Measurements from ENCODE around the gene MKRN1.
"Not testable (repeated sequence)": the region's sequence is repeated elsewhere in the genome, so short reads cannot be mapped to it uniquely, and the experiment has no call there.

The MKRN1 gene

GRCh38 chr7:140485500-140486265 lies 6.4 kb upstream of the MKRN1 start:
- FAIRE-seq (no peak), DNase-seq (ENCODE audit: extremely low spot score, insufficient read length, low read depth) (no peak)

DNA sequence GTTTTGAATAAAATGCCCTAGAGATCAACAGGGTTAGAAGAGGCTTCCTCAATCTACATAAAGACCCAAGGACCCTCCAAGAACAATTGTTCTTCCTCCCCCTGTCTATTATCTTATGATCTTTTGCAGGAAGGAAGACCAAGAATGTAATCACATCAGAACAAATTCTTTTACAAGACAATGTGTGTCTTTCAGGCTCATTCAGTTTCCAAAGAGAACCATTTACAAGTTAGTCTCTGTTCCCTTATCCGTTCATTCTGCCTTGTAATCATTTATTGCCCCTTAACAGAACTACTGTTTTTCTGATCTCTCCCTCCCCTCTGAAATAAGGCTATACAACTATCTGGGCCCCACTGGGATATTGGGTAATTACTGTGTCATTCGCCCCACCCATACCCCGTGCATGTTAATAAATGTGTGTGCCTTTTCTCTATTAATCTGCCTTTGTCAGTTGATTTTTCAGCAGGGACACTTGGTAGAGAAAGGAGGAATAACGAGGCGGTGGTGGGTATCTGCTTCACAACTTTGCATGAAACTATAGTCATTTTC lies 5.7 kb upstream of the MKRN1 start:
- no peak for DNase-seq (ENCODE audit: extremely low spot score, insufficient read length, low read depth)
- FAIRE-seq, result no peak

DNA sequence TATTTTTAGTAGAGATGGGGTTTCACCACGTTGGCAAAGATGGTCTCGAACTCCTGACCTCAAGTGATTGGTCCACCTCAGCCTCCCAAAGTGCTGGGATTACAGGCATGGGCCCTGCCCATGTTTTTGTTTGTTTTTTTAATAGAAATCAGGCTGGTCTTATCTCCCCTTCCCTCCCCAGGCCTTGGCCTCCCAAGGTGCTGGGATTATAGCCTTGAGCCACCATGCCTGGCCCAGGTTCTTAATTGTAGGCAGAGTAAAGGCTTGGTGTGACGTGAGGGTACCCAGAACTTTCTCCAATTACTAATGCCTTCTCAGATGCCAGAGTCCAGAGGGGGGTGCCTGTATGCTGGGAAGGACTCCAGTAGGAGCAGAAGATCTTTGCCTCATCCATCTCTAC lies 5.2 kb upstream of the MKRN1 start:
- DNase-seq (ENCODE audit: extremely low spot score, insufficient read length, low read depth) (no peak), FAIRE-seq (no peak)

DNA sequence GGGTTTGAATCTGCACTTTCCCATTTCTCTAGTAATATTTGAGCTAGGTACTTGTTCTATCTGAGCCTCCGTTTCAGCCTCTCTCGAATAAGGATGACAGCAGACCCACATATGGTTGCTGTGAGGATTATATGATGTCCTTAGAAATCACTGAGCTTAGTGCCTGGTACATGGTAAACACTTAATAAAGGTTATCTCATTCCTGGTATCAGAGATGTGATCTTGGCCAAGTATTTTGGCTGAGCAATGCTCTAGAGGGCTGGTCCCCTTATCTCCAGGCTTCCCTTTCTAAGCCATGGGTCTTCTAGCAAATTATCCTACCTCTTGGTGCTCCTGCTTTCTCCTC lies 407 bp upstream of the MKRN1 start:
- FAIRE-seq, result no peak
- DNase-seq (ENCODE audit: extremely low spot score, insufficient read length, low read depth), result no peak

DNA sequence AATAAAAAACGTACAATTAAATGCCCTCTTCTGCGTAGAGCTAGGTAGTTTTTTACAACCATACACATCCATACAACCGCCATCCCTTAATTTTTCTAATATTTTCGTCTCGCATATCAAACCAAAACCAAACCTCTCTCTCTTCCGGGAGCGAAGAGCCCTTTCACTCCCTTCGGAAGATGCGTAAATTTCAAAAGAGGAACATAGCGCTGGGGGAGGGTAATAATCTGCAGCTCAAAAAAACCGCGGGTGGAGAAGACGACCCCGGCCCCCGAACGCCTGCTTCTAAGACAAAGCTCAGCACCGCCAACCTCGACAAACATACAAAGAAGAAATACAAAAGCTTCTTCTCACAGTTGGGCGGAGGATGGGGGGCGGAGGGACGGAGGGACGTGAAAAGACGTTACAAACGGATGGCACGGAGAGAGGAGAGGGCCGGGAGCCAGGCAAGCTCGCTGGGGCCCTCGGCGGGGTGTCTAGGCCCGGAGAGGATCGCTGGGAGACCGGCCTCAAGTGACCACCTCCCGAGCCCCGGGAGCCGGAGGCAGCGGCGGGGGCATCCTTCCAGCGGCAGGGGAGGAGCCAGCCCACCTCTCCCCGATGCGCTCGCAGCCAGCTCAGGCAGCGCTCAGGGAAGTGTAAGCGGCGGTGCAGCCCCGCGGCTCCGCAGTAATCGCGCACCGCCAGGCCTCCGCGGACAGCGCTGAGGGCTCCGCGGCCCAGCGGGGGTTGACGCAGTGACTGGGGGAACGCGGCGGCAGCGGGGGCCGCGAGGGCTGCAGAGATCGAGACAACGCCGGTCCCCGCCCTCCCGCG lies 851 bp downstream of the MKRN1 start:
- DNase-seq (ENCODE audit: extremely low spot score, insufficient read length, low read depth) (peak; percentile 5), FAIRE-seq (no peak)

GRCh38 chr7:140476698-140477261 lies 2.5 kb downstream of the MKRN1 start:
- no peak for FAIRE-seq

DNA sequence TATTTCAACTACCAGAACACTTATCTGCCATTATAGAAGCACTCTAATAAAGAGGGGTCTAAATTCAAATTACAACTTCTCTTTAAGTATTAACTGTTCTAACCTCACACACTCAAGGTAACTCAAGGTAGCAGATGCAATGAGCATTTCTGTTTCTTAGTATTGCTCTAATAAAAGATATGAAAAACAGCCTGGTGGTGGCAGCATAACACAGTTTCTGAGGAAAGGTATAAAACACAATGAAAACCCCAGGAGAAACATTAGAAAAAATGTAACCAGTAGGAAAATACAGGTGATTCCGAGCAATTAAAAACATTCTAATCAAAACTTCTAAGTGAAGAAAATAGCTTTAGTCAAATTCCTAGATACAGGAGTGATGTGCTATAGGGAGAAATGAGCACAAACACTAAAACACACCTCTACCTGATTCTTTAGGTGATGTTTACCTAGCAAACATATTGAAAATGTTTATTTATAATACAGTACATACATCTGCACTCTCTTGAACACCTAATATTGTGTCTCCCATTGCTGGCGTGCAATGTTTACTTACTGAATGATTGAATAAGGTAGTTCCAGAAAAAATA lies 3.5 kb downstream of the MKRN1 start:
- FAIRE-seq (peak; percentile 33), DNase-seq (ENCODE audit: extremely low spot score, insufficient read length, low read depth) (no peak)

More at GRCh38 chr7:140476698-140477261, 2.5 kb downstream of the MKRN1 start:
- no peak for DNase-seq (ENCODE audit: extremely low spot score, insufficient read length, low read depth)

- no peak for DNase-seq (ENCODE audit: extremely low spot score, insufficient read length, low read depth)
- no peak for FAIRE-seq
Observed at GRCh38 chr7:140463111-140463510, 16.2 kb downstream of the MKRN1 start.

GRCh38 chr7:140458916-140459315 lies 20.4 kb downstream of the MKRN1 start:
- FAIRE-seq, result no peak
- DNase-seq (ENCODE audit: extremely low spot score, insufficient read length, low read depth), result no peak

- FAIRE-seq (no peak), DNase-seq (ENCODE audit: extremely low spot score, insufficient read length, low read depth) (no peak)
Observed at GRCh38 chr7:140458201-140458600, 21.1 kb downstream of the MKRN1 start.

DNA sequence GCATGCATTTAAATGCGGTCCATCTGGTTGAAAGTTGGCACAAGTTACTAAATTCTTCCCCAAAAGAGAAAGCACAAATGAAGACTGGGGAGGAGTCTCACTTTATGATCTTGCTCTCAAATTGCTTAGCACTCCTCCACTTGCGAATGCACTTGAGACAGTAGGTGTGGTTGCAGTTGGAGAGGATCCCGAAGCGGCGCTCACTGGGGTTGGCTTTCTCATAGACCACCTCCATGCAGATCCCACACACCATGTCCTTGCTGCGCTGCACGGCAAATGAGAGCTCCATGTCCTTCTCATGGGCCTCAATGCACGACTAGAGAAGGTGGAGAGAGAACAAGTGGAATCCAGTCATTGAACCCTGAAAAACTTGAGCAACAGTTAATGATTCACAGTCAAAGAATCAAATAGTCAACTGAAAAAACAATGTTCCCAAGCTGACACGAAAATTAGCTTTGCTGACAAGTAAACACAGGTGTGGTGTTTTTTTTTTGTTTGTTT lies 22.7 kb downstream of the MKRN1 start:
- no peak for DNase-seq (ENCODE audit: extremely low spot score, insufficient read length, low read depth)
- FAIRE-seq, result no peak

GRCh38 chr7:140455743-140456142 lies 23.6 kb downstream of the MKRN1 start:
- DNase-seq (ENCODE audit: extremely low spot score, insufficient read length, low read depth), result no peak
- FAIRE-seq, result no peak

DNA sequence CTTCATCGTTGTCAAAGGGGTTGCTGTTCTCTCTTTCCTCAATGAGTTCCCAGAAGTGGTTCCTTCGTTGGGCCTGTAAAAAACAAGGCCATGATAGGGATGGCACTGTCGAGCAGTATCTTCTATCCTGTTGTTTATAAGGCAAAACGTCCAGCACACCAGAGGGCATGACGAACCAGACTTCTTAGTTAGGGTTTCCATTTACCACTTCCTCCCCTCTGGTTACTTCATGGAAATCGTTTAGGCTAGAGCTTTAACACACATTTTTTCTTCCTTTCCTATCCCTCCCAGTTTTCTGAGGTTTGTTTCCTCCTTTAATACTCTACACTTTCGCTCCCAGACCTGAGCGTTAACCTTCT lies 24.7 kb downstream of the MKRN1 start:
- DNase-seq (ENCODE audit: extremely low spot score, insufficient read length, low read depth) (no peak), FAIRE-seq (no peak)

- FAIRE-seq; DNase-seq (ENCODE audit: extremely low spot score, insufficient read length, low read depth): not testable (repeated sequence)
Observed at GRCh38 chr7:140453785-140454656, 25.3 kb downstream of the MKRN1 start.

GRCh38 chr7:140453273-140453672 lies 26.0 kb downstream of the MKRN1 start:
- DNase-seq (ENCODE audit: extremely low spot score, insufficient read length, low read depth) (no peak), FAIRE-seq (no peak)

- no peak for DNase-seq (ENCODE audit: extremely low spot score, insufficient read length, low read depth)
- FAIRE-seq, result no peak
Observed at GRCh38 chr7:140451716-140452115, 27.6 kb downstream of the MKRN1 start.

GRCh38 chr7:140448781-140449480 lies 30.4 kb downstream of the MKRN1 start:
- no peak for DNase-seq (ENCODE audit: extremely low spot score, insufficient read length, low read depth)
- FAIRE-seq, result no peak

- DNase-seq (ENCODE audit: extremely low spot score, insufficient read length, low read depth) (no peak), FAIRE-seq (no peak)
Observed at GRCh38 chr7:140447841-140448240, 31.5 kb downstream of the MKRN1 start.

- no peak for DNase-seq (ENCODE audit: extremely low spot score, insufficient read length, low read depth)
Observed at GRCh38 chr7:140446467-140446866, 32.8 kb downstream of the MKRN1 start.

More at GRCh38 chr7:140446467-140446866, 32.8 kb downstream of the MKRN1 start:
- no peak for FAIRE-seq

Measured in GM18507 (cell line).